Brain pericyte (primary cell): ENCODE results near the gene CTDSP2.
"Not testable (repeated sequence)": the region's sequence is repeated elsewhere in the genome, so short reads cannot be mapped to it uniquely, and the experiment has no call there.

Experiments
- DNase-seq: peaks from one replicate; pipeline ENCODE4 v3.0.0-alpha.2; 2012; ENCODE audit warnings: low read depth, low spot score

Gene CTDSP2

DNA sequence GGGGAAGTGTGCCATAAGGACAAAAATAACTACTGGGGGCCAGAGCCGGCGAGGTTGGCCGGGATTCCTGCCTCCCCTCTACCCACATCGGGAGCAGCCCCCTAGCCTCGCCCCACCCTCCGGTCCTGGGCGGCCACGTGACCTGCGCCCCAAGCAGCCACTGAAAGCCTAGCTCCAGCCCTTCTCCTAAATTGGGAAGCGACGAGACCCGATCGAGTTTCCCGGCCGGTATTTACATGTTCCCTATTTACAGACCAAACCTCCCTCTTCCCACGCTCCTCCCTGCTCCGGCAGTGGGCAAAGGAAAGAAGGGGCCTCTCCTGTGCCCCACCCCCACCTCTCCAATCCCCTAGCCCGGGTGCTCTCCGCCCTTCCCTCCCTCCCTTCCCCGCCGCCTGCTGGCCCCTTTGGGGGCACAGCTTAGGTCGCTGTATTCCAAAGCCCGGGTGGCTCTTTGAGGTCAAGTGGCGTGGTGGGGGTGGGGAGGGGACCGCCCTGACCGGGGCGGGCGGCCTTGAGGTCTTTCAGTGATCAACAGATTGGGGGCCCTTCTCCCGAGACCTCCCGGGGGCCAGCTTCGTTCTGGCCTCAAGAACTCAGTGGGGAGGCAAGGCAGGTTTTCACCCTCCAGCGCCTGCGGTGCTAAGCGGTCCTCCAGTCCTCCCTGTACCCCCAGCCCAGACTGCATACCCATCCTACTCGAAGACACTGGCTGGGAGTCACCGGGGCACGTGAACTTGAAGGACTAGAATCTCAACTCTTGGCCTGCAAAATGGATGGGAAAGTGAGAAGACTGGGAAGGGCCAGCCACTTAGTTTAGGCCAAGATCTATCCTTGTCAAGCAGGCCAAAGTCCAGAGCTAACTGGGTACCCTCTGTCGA lies 6.3 kb upstream of the CTDSP2 start:
- no peak for DNase-seq

DNA sequence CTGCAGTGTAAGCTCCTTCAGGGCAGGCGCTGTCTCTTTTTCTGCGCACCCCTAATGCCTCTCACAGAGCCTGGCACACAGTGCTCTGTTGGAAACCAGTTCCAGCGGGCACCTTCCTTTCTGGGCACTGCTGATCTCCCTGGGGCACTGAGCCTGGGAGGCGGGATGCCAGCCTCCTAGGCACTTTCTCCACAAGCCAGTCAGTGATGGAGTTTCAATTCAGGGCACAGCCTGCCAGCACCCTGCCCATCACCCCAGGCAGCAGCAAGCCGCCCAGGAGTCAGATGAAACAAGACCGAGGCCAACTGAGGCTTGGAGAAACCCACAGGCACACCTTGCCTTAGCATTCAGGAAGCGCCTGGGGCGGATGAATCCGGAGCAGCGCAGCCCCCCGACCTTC lies 5.7 kb upstream of the CTDSP2 start:
- DNase-seq: no peak

DNA sequence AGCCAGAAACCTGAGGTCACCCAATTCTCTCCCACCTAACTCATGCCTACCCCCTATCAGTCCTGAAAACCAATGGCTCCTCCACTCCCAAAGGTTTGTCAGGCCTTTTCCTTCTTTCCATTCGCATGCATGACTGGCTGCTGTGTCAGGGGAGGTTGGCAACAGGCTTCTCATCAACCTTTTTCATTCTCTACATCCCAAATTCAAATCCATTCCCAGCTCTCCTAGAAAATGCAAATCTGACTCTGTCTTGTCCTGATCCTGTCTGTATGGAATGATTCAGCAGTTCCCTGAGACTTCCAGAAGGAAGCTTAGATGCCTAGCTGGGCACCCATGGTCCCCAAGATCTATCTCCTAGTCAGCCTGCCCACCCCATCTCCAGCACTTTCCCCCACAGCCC lies 5.0 kb upstream of the CTDSP2 start:
- DNase-seq: no peak

DNA sequence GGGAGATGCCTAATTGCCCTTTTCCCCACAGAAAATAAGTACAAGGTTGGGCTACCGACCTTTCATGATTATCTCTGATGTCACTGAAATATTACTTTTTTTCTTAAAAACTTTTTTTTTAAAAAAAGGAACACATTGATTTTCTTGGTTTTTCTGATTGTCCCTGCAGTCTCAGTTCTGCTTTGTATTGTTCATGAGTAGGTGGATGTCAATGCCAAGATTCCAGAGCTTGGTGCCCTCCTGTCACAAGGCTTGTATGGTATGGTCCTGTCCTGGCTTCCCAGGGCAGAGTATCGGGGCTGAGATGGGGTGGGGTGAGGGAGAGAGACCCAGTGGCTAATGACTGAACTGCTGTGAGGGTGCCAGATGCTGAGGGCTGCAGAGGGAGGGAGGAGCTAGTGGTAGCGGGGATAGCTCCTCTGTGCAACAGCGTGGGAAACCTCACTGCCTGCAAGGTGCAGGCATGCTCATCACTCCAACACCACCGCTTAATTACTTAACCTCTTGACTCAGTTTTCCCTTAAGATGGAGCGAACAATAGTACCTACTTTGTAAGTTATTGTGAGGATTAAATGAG lies 4.4 kb upstream of the CTDSP2 start:
- no peak for DNase-seq

DNA sequence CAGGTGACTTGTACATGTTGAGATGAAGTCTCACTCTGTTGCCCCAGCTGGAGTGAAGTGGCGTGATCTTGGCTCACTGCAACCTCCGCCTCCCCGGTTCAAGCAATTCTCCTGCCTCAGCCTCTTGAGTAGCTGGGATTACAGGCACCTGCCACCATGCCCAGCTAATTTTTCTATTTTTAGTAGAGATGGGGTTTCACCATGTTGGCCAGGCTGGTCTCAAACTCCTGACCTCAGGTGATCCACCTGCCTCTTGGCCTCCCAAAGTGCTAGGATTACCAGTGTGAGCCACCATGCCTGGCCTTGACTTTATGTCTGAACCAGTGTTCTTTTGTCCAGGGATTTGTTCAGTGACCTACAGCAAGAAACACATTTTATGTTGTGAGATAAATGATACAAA lies 2.9 kb upstream of the CTDSP2 start:
- DNase-seq: not testable (repeated sequence)

DNA sequence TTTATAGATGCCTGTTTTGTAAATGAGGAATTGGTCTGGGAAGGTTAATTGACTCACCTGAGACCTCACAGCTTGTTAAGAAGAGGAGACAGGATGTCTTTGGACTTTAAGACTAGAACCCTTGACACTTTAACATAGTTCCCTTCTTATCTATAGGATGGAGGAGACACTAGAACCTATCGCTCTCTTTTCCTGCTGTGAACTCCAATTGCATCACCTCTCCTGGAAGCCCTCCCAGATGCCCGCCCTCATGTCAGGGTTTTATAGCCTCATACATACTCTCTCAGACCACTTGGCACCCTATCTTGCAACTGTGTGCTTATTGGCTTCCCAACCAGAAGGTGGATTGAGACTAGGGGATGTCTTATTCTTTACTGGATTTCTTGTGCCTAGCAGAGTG lies 2.5 kb upstream of the CTDSP2 start:
- no peak for DNase-seq

DNA sequence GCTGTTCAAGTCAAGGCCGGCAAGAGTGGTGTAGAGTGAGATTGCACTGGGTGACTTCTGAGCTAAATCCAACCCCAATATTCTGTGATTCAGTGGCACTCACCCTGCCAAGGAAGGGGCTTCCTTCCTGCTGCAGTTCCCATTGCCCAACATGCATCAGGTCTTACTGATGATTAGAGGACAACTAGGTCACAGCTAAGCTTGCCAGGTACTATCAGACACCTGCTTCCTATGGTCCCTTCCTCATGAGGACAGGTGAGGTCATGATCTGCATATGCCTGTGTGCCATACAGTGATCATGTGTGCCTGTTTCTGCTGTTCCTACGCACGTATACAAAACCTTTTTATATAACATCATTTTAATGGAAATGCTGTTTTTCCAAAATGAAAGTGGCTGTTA lies 1.7 kb upstream of the CTDSP2 start:
- no peak for DNase-seq

DNA sequence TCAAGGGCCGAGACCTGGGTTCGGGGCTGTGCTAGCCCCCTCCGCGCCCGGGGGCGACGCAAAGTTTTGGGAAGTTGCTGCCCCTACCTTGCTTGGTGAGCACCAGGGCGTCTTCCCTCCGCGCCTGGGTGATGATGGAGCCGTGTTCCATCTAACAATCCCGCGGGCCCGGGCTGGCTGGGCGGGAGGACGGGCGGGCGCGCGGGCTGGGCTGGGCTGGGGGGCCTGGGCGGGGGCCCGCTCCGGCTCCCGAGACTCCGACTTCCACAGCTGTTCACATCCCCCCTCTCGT lies 298 bp downstream of the CTDSP2 start:
- no peak for DNase-seq

DNA sequence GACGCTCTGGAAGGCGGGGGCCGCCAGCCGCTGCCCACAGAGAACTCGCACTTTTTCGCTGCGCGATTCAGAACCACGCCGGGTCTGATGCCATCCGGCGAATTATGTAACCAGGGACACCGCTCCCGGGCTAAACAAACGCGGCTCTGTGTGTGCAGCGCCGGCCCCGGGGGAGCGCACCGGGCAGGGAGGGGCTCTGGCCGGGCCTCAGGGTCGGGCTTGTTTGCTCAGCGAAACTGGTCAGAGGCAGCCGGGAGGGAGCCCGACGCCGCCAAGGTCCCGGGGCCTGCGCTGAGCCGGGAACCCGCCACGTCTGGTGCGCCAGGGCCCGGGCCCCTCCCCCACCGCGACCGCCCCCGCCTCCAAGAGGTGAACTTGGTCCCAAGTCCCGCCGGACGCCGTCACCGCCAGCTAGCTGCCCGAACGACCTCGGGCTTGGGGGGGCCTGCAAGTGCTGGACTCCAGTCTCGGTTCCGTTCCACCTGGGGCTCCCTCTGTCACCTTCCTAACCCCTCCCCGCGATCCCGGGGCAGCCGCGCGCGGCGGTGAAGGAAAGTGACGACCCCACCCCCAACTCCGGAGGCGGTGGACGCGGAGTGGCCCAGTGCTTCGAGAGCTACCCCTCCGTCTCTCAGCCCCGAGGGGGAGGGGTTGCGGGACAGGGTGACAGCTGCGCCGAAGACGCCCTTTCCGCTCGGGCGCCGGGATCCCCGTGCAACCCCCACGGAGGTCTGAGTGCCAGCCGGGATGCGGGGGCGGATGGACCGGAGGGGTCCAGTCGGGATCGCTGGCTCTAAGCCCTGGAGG lies 848 bp downstream of the CTDSP2 start:
- DNase-seq: no peak

DNA sequence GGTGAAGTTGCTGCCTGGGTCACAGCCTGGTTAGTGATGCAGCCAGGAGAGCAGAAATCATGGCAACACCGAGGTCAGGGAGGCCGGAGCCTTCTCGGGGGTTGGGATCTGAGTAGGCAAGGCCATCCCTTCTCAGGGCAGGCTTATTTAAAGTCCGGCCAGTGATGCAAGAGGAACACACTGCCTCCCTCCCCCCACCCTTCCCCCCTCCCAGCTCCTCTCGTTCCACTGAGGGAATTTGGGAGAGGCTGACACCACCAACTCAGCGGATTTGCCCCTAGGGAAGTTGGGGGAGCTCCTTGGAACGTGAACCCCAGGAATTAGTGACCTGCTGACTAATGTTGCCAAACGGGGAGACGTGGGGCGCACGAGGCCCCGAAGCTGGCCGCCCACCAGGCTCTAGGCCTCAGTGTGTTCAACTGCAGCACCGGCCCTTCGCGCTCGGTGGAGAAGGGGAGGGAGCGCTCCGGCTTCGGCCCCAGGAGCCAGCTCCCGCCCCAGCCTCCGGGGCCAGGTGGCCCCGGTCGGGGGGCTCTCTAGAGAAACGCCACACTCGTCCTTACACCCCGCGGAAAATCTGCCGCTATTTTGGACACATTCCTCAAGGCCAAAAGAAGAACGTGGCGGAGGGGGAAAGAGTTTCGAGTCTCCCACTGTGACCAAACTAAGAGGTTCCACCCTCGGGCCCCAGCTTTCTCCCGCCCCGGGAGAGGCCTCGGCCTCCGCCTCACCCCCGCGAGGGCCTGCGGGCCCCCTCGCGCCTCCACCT lies 1.6 kb downstream of the CTDSP2 start:
- DNase-seq: no peak

DNA sequence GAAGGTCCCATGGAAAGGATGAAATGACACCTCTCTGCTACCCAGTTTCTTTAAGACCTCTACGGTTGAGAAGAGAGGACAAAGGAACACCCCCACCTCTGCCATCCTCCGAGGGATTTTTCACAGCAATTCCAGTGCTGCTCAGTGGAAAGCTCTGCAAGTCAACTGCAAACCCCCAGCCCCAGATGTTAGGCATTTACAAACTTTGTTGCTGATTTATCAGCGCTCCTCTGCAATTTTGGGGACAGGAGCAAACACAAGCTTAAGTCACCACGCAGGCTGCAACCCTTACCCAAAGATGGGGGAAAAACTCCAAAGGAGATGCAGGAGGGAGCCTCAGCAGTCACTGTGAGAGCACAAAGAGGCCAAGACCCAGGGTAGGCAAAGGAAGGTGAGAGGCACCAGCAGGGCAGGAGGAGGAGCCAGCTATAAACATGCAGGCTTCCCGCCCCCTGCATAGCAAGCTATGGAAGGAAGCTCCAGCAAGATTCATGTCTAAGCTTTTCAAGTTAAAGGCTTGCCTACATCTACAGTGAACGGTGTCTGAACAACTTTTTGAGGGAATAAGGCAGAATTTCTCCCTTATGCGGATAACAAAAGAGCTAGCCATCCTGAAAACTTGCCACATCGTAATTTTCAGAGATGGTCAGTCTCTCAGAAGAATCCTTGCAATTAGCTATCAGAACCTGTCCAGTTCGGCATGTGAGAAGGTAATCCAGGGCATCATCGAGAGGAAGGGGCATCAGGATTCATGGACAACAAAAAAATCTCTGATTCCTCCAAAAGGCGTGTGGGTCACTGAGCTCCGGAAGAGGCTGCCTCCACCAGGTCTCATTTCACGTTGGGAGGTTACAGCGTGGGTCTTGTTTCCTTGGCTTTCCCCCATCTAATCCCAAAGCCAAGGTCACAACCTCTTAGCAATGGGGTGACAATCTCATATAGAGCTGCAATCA lies 3.9 kb downstream of the CTDSP2 start:
- no peak for DNase-seq

DNA sequence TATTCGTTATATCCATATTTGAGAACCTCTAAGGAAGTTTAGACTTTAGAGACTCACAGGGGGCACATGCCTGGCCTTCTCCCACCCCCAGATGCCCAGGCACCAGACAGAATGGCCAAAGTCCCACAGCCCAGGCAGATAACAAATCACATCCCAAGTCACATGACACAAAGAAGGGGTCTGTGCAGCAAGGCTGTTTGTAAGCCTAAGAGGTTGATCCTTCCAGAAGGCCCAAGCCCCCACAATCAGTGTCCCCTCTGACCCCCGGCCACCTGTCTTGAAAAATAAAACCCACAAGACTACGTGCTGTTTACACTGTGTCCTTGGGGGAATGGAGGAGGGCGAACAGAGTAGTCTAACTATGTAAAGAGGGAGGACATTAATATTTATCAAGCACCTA lies 5.1 kb downstream of the CTDSP2 start:
- DNase-seq: no peak

DNA sequence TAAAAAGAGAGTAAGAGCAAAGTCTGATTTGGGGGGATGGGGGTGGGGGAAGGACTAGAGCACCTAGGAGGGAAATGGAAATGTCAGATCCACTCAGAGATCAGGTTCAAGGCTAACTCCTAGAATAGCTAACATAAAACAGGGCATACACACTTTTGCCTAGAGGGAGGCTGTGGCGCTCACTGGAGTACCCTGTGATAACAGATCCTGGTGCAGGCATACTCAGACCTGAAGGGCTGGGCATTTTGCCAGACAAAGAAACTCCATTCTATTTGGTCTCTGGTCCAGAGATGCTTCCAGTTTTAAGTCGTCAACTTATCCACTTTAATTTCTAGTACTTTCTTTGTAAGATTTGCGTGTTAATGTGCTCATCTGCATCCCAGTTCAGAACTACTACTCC lies 5.8 kb downstream of the CTDSP2 start:
- DNase-seq: no peak

DNA sequence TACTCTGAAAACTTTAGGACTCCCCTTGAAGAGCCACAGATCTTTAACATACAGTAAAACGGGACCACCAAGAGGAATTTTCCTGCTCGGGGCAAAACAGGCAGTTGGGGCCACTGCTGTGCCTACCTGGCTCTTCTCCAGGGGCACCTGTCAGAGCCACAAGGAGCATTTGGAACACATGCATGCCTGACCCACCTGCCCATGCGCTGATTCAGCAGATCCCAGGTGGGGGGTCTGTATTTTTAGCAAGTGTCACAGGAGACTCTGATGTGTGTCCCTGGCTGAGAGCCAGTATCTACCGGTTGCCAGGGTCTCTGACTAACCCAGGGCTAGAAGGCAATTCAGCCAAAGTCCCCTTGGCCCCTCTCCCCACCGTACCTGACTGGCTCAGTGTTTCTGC lies 6.5 kb downstream of the CTDSP2 start:
- DNase-seq: no peak

DNA sequence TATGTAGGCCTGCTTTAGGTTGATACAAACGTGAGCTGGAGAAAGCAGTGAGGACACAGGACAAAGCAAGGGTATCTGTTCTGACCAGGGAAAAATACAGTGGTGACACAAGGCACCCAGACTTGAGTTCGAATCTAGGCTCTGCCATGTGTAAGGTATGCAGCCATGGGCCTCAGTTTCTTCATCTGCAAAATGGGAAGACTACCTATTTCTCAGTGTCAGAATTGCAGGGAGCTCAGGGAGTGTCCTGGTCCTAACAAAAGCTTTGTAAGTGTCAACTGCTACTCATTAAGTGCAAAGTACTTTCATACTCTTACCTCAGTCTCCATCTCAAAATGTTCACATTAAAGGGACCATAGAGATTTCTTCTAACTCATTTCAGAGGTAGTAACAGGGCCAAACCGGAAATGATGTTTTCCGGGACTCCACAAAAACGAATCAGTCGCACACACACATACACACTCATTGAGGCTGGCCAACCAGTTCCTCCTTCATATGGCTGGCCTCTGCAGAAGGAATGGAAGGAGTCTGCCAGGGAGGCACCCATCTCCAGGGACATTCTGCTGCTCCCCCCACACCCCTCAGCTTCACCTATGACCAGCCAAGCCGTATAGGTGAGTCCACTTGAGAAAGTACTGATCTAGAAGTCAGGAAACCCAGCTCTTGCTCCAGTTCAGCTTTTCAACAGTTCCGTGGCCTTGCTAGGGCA lies 7.8 kb downstream of the CTDSP2 start:
- no peak for DNase-seq

DNA sequence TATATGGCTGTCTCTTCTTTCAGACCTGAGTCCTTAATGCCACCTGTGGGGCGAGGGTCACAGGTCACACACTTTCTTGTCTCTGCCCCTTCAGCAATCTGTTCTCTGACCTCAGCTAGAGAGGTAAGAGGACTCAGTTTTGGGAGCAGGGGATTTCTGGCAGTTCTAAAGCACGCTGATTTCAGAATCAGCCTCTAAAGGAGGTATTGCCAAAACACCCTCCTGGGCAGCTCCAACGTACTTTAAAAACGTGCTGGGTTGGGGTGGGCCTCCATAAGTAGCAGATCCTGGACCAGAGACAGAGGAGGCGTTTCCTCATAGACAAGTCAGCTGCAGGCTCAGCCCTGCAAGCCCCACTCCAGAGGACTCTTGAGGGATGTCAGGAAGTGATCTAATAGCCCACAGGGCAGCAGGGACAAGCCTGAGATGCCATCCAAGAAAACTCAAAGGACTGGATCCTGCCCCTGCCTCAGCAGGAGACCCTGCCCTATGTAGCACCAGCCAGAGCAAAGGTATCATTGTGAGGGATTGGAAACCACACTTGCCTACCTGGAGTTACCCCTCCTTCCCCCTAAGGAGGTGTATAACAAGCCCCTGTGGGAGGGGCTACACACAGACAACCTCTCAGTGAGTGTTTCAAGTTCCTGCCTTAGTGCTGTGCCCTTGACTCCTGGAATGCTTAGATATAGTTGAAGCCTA lies 8.5 kb downstream of the CTDSP2 start:
- DNase-seq: no peak

DNA sequence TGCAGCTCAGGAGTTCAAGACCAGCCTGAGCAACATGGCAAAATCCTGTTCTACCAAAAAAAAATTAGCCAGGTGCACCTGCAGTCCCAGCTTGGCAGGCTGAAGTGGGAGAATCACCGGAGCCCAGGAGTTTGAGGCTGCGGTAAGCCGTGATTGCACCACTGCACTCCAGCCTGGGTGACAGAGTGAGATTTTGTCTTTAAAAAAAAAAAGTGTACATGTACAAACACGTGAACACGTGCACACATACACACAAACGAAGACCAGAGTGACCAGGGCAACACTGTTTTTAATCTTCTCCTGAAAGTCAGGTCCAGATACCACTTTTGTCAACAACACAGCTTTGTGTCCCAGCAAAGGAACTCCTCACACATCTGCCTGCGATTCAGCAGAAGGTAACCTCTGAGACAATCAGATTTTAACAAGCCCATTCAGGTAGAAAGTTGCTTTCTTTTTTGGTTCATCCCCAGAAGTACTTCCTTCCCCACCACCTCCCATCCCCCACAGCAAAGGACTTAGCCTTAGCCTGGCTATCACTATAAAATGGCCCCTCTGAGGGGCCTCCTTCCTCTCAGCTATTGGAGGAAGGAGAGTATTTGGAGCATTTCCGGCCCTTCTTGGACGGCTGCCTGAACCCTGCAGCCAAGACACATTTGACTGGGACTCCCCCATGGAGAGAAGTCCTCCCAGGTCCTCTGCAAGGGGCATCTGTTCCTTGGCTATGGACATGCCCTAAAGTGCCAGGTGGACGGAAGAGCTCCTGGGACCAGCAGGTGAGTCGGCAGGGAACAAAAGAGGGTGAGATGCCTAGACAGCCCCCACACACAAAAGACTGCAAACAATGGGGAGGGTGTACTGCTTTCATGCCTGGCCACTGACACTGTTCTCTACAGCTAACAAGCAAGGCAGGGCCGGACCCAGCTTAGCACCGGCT lies 9.8 kb downstream of the CTDSP2 start:
- DNase-seq: no peak
